HG02938 (cell line): Measurements from ENCODE around the gene ACSF3.

Experiments
- ATAC-seq: cut with Tn5 transposase; IDR thresholded peaks from one replicate; pipeline ENCODE4 v1.9.1; 2021; ENCODE audit warnings: mild to moderate bottlenecking, moderate library complexity; ENCODE audit not compliant: unreplicated experiment

Gene ACSF3

GRCh38 chr16:89142474-89143195, 49.0 kb downstream of the ACSF3 start:
- no peak for ATAC-seq

GRCh38 chr16:89143201-89143741, 49.6 kb downstream of the ACSF3 start:
- ATAC-seq: no peak

DNA sequence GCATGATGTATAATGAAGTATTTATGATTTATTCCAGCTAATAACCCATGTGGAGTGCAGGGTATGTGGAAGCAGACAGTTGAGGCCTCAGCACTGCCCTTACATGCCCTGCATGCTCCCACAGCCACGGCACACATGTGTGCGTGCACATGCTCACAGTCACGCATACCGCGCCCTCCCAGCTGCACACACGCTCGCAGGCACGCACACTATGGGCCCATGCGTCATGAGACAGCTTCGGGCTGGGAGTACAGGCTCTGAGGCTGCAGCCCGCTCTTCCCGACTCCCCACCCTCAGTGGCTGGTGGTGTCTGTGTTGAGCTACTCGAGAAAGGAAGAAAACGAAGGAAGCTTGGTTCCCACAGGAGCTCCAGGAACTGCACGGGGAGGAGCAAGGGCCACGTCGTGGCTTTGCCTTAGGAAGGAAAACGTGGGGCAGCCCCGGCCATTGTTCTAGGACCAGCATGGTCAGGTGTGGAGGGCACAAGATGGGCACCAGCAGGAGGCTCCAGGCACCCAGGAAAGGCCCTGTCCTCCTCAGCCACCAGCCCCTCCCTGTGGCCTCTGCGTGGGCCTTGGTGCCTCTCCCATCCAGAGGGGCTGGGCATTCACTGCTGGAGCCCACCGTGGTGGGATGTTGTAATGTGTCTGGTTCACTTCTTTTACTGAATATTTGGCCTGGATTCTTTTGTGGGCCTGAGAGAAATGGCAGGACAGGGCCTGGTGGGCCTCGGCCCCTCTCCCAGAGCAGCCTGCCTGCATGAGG, 50.4 kb downstream of the ACSF3 start:
- no peak for ATAC-seq

DNA sequence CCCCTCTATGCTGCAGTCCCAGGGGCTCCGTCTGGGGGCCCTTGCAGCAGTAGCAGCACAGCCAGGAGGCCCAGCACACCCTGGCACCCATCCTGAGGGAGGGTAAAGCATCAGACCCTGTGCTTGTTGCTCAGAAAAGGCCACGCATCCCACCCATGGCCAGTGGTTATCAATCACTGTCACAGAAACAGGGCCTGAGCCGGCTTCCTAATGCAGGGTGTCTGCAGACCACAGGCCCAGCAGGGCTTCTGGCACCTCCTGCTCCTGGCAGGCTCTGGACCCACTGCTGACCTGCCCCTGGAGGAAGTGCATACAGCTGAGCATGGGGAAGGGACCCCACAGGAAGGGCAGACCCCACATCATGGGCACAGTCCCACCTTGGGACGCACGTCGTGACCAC, 51.0 kb downstream of the ACSF3 start:
- no peak for ATAC-seq

GRCh38 chr16:89145406-89146161, 51.9 kb downstream of the ACSF3 start:
- ATAC-seq: no peak

DNA sequence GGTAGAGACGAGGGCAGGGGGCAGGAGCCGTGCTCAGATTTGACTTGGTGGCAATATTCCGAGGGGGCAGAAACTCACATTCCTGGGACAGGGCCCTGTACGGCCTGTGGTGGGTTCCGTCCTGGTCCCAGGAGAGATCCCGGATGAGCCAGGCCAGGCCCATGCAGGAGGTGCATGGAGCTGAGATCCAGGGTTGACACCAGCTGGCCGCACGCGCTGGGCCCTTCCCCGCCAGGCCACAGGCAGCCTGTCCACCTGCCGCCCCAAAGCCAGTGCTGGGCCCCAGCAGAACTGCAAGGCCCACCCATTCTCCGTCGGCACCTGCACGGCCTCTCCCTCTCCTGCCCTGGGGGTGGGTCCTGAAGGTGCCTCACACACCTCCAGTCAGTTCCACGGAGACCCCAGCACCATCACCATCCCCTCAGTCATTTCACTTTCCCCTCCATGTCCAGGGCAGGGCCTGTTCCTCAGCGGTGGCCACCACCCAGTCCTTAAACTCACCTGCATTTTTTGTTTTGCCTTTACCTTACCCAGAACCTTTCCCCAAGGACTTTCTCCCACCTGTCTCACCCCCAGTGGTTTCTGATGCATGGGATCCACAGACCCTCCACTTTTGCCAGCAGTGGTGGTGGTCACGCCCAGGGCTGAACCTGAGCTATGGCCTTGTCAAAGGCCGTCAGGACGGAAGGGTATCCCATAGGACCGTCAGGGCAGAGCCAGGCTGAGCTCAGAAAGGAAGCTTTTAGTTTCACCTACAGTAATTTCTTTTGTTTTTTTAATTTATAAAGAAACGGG, 52.8 kb downstream of the ACSF3 start:
- ATAC-seq: no peak

DNA sequence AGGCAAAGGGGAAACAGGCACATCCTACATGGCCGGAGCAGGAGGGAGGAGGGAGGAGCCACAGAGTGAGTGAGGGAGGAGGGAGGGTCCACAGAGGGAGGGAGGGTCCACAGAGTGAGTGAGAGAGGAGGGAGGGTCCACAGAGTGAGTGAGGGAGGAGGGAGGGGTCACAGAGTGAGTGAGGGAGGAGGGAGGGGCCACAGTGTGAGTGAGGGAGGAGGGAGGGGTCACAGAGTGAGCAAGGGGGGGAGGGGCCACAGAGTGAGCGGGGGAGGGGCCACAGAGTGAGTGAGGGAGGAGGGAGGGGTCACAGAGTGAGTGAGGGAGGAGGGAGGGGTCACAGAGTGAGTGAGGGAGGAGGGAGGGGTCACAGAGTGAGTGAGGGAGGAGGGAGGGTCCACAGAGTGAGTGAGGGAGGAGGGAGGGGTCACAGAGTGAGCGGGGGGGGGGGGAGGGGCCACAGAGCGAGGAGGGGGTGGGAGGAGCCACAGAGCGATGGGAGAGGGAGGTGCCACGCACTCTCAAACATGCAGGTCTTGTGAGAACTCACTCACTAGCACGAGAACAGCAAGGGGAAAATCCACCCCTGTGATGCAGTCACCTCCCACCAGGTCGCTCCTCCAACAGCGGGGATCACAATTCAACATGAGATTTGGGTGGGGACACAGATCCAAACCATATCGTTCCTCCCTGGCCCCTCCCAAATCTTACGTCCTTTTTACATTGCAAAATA, 53.6 kb downstream of the ACSF3 start:
- ATAC-seq: no peak

- no peak for ATAC-seq
These were observed 55.7 kb downstream of the ACSF3 start for GRCh38 chr16:89149386-89149785.

GRCh38 chr16:89150090-89150835, 56.6 kb downstream of the ACSF3 start:
- ATAC-seq: no peak

GRCh38 chr16:89150981-89151380, 57.3 kb downstream of the ACSF3 start:
- no peak for ATAC-seq

- no peak for ATAC-seq
These were observed 59.4 kb downstream of the ACSF3 start for GRCh38 chr16:89152831-89153700.

GRCh38 chr16:89153848-89154271, 60.2 kb downstream of the ACSF3 start:
- no peak for ATAC-seq

- no peak for ATAC-seq
These were observed 60.9 kb downstream of the ACSF3 start for GRCh38 chr16:89154390-89155183.

DNA sequence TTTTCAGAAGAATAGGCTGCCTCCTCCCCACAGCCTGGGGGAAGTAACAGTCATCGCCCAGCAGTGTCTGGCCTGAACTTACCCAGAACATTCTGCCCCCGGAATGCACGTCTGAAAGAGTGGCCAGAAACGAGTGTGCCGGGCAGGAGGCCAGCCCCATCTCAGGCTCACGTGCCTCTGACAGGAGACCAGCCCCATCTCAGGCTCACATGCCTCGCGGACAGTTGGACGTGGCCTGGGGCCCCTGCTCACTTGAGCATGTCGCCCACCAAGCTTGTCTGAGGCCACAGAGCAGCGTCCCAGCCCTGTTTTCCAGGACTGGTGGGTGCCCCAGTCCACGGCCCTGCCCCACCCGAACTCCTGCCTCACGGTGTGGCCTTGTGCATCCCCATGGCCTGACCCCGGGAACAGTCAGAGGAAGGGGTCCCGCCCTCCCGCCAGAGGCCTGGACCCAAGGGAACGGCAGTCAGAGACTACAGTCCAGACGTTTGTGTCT, 61.6 kb downstream of the ACSF3 start:
- ATAC-seq: no peak

GRCh38 chr16:89155851-89156739, 62.4 kb downstream of the ACSF3 start:
- no peak for ATAC-seq
